ENCODE measurements around the gene HAO2.

The HAO2 gene

GRCh38 chr1:119440721-119441307 is 72.2 kb downstream of the HAO2 start:
- no peak for FAIRE-seq

GRCh38 chr1:119442756-119443155 is 74.2 kb downstream of the HAO2 start:
- FAIRE-seq: no peak

Data from colon (tissue), 2 donors.